ENCODE data around the gene FBXO27.

FBXO27 gene

GRCh38 chr19:38975214-38975860, 57.0 kb downstream of the FBXO27 start, which contains the start of gene FBXO17:
TSS of gene FBXO17 (minus strand) at chr19:38975742. CDS start at chr19:38950319, 25,423 bp downstream.
- Histone ChIP-seq H3K79me2 (ENCODE audit: insufficient read depth, low read depth) (no peaks in the 10 kb centered on the region), H3K4me2 (no peak within 1 kb of the TSS), H4K20me1 (ENCODE audit: insufficient read depth) (no peaks in the 10 kb centered on the region), H3K27me3 (ENCODE audit: insufficient read depth, low read depth) (no peaks in the 10 kb centered on the region), H3K4me1 (ENCODE audit: low read depth, poor library complexity, severe bottlenecking) (peaks cover 23% of the 10 kb centered on the region), H2AFZ (ENCODE audit: low read depth) (no peak within 1 kb of the TSS), H3K36me3 (ENCODE audit: insufficient read depth) (no peaks in the 10 kb centered on the region), H3K27ac (no peak within 1 kb of the TSS), H3K9ac (no peak within 1 kb of the TSS), H3K4me3 (IDR thresholded peaks at IDR 0.05; ENCODE audit: insufficient read depth, low read depth, low read length) (no peak within 1 kb of the TSS)
- no peak for TF ChIP-seq CTCF (conservative IDR thresholded peaks at IDR 0.05; ENCODE audit: low read depth, low read length)

- Histone ChIP-seq H3K4me1 (ENCODE audit: low read depth, poor library complexity, severe bottlenecking) (peaks cover 23% of the 10 kb centered on the region), H3K9ac (no peak overlapping the region), H3K27me3 (ENCODE audit: insufficient read depth, low read depth) (no peaks in the 10 kb centered on the region), H3K4me3 (IDR thresholded peaks at IDR 0.05; ENCODE audit: insufficient read depth, low read depth, low read length) (no peak overlapping the region), H4K20me1 (ENCODE audit: insufficient read depth) (no peaks in the 10 kb centered on the region), H2AFZ (ENCODE audit: low read depth) (no peak overlapping the region), H3K4me2 (no peak overlapping the region), H3K79me2 (ENCODE audit: insufficient read depth, low read depth) (no peaks in the 10 kb centered on the region), H3K27ac (no peak overlapping the region), H3K36me3 (ENCODE audit: insufficient read depth) (no peaks in the 10 kb centered on the region)
- TF ChIP-seq CTCF (conservative IDR thresholded peaks at IDR 0.05; ENCODE audit: low read depth, low read length): no peak
These were observed 57.6 kb downstream of the FBXO27 start for GRCh38 chr19:38974624-38975213.
